GM18870 (cell line): ENCODE results near the gene CHST2.

Experiments used
- ATAC-seq: cut with Tn5 transposase; IDR thresholded peaks from one replicate; pipeline ENCODE4 v1.9.1; 2021; ENCODE audit warnings: moderate library complexity; ENCODE audit not compliant: unreplicated experiment

The CHST2 gene

GRCh38 chr3:143165211-143165610, 45.6 kb downstream of the CHST2 start:
- peak; percentile 29 for ATAC-seq

GRCh38 chr3:143165612-143166285, 46.2 kb downstream of the CHST2 start:
- ATAC-seq = peak; percentile 68

- no peak for ATAC-seq
Observed at GRCh38 chr3:143166376-143166775, 46.8 kb downstream of the CHST2 start.

GRCh38 chr3:143167969-143168854, 48.6 kb downstream of the CHST2 start:
- ATAC-seq = no peak

GRCh38 chr3:143168855-143169192, 49.3 kb downstream of the CHST2 start:
- ATAC-seq = no peak

- ATAC-seq = no peak
Observed at GRCh38 chr3:143170074-143170473, 50.5 kb downstream of the CHST2 start.

GRCh38 chr3:143170676-143171075, 51.1 kb downstream of the CHST2 start:
- no peak for ATAC-seq

- peak; percentile 79 for ATAC-seq
Observed at GRCh38 chr3:143171141-143171980, 51.8 kb downstream of the CHST2 start.

GRCh38 chr3:143172062-143172794, 52.7 kb downstream of the CHST2 start:
- no peak for ATAC-seq

GRCh38 chr3:143172795-143173145, 53.2 kb downstream of the CHST2 start:
- ATAC-seq = no peak

- ATAC-seq = no peak
Observed at GRCh38 chr3:143173242-143173641, 53.7 kb downstream of the CHST2 start.
